ENCODE results near the gene ISG20L2.

The ISG20L2 gene

GRCh38 chr1:156708218-156708661 is 20.3 kb downstream of the ISG20L2 start:
- no peak for DNase-seq (ENCODE audit: low read depth in 1 of 2, low spot score in 1 of 2)

GRCh38 chr1:156707417-156708217 is 20.9 kb downstream of the ISG20L2 start:
- no peak for DNase-seq (ENCODE audit: low read depth in 1 of 2, low spot score in 1 of 2)

DNA sequence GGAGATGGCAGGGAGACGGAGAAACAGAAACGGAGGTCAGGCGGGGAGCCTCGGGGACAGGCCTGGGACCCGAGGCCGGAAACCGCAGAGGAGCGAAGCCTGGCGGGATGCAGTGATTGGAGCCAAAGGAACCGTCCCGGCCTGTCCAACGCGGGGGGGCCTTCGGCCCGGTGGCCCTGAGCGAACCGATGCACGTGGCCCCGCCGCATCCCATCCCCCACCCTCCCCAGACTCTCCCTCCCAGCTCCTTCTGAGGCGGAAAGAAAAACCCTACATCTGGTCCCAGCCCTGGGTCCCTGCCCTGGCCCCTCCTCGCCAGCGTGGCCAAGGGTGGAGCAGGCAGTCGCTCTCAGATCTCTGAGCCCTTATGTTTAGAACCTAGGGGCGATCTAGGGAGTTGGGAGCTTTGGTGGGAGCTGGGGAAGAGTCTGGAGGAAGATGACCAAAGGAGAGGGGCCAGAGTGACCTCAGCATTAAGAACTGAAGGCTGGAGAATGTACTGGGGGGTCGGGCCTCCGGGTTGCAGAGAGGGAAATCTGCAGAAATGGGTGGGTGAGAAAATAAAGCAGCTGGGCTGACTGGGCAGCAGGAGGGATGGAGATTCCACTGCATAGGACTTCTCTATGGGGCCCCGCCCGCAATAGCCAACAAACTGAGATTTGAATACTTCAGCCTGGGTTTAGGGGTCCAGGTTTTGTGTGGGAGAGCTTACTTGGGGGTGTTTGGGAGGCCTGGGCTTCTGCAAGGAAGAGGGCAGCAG is 21.7 kb downstream of the ISG20L2 start:
- no peak for DNase-seq (ENCODE audit: low read depth in 1 of 2, low spot score in 1 of 2)

DNA sequence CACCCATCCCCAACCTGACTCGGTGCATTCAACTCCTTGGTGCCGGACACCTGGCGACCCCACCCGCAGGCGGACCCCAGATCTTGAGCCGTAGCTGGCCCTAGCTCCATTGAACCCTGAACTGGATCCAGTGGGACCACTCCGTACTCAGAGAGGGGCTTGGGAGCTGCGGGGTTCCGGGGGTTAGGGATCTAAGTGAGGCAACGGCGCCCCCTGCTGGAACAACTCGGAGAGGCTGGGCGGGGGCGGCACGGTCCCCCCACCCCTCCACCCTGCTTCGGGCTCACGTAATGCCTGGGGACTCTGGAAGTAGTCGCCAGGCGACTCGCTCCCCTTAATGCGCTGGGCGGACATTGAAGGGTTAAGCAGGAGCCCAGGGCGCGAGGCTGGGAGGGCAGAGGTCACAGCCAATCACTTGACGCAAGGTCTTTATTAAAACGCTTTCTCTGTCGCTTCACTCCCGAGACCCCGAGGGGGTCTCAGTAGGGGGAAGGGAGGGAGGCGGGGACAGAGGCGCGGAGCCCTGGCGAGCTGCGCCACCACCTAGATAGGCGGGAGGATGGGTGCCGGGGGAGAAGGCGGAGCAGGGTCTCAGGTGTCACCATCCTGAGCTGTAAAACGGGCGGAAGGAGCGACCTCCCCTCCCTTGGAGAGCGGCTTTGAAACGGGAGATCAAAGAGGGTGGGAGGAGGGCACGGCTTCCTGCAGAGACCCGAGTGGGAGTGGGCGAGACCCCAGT is 22.5 kb downstream of the ISG20L2 start:
- DNase-seq (ENCODE audit: low read depth in 1 of 2, low spot score in 1 of 2): peak; percentile 42 to 64

- DNase-seq (ENCODE audit: low read depth in 1 of 2, low spot score in 1 of 2): no peak
These were observed 23.1 kb downstream of the ISG20L2 start, which contains the start of gene CRABP2 for GRCh38 chr1:156705321-156705917. Gene CRABP2 (minus strand): TSS chr1:156705583. CDS start chr1:156705446, 137 bp downstream.

DNA sequence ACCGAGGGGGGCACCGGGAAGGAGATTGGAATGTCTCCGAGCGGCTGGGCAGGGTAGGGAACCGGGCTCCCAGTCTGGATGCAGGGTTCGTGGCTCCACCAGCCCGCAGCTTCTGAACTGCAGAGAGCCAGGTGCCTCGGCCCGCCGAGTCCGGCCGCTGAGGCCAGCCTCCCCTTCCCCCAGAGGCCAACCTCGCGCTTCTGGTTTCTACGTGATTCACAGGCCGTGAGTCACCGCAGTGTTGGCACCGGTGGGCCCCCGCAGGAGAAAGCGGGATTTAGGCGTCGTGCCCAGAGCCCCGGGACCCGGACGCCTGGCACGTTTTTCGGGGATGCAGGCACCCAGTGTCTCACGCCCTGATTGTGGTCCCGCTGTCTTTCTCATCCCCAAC is 23.6 kb downstream of the ISG20L2 start:
- no peak for DNase-seq (ENCODE audit: low read depth in 1 of 2, low spot score in 1 of 2)

- no peak for DNase-seq (ENCODE audit: low read depth in 1 of 2, low spot score in 1 of 2)
These were observed 24.3 kb downstream of the ISG20L2 start for GRCh38 chr1:156704166-156704711.

GRCh38 chr1:156703741-156704140 is 24.8 kb downstream of the ISG20L2 start:
- DNase-seq (ENCODE audit: low read depth in 1 of 2, low spot score in 1 of 2): no peak

GRCh38 chr1:156703336-156703735 is 25.2 kb downstream of the ISG20L2 start:
- DNase-seq (ENCODE audit: low read depth in 1 of 2, low spot score in 1 of 2): no peak

DNA sequence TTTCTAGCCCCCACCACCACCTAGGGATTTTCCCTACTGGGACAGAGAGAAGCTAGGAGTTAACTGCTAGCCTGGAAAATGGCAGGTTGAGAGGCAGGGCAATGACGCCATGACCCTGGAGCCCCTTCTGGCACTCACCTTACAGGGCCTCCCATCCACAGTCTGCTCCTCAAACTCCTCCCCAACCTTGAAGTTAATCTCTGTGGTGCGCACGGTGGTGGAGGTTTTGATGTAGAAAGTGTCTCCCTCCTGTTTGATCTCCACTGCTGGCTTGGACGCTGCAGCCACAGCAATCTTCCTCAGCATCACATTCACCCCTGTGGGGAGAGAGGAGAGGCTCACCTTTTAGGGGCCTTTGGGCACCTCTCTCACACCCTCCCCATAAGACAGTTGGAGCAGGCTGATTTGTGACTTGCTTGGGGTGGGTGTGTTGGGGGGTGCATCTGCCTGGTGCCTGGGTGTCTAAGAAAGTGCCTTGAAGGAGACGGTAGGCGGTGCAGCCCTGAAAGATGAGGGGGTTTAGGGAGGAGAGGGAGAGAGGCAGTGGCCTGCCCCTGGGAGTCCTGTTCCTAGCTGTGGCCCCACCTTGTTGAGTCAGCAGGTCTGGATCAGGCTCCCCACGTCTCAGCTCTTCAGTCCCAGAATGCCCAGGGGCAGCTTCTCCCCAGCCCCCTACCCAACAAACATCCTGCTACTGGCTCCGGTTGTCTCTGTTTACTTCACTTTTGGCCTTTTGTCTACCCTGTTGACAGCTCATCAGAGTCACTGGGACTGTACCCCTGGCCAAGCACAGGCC is 27.6 kb downstream of the ISG20L2 start:
- no peak for DNase-seq (ENCODE audit: low read depth in 1 of 2, low spot score in 1 of 2)

DNA sequence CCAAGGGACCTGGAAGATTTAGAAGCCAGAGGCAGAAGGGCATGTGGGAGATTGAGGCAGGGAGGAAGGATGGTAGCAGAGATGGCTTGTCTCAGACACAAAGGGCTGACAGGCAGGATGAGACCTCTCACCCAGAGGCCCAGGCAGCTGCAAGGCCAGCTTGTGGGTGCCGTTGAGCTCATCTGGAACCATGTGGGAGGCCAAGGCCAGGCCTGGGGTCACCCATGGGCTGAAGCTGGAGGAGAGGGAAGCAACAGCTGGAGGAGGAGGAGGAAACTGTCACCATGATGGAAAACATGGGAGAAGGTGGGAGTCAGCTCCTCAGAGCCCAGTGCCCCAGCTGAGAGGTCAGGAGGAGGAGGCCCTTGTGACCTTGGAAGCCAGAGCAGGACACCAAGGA is 29.6 kb downstream of the ISG20L2 start:
- no peak for DNase-seq (ENCODE audit: low read depth in 1 of 2, low spot score in 1 of 2)

GRCh38 chr1:156697481-156697880 is 31.1 kb downstream of the ISG20L2 start:
- DNase-seq (ENCODE audit: low read depth in 1 of 2, low spot score in 1 of 2): no peak

DNA sequence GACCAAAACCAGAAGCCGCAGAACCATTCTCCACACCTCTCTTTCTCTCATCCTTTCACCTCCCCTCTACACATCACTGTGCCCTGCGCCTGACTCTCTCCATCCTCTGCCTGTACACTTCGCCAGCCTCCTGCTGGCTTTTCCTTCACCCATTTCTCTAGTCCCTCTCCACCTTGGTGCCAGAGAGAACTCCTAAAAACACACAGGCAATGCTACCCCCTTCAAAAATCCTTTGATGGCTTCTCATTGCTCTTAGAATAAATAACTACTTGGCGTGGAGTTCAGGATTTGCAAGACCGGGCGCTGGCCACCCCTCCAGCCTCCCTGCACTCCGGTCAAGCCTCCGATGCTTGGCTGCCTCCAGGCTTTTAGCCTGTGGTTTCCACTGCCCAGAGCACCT is 31.8 kb downstream of the ISG20L2 start:
- DNase-seq (ENCODE audit: low read depth in 1 of 2, low spot score in 1 of 2): no peak

- no peak for DNase-seq (ENCODE audit: low read depth in 1 of 2, low spot score in 1 of 2)
These were observed 33.9 kb downstream of the ISG20L2 start for GRCh38 chr1:156694690-156694962.

DNA sequence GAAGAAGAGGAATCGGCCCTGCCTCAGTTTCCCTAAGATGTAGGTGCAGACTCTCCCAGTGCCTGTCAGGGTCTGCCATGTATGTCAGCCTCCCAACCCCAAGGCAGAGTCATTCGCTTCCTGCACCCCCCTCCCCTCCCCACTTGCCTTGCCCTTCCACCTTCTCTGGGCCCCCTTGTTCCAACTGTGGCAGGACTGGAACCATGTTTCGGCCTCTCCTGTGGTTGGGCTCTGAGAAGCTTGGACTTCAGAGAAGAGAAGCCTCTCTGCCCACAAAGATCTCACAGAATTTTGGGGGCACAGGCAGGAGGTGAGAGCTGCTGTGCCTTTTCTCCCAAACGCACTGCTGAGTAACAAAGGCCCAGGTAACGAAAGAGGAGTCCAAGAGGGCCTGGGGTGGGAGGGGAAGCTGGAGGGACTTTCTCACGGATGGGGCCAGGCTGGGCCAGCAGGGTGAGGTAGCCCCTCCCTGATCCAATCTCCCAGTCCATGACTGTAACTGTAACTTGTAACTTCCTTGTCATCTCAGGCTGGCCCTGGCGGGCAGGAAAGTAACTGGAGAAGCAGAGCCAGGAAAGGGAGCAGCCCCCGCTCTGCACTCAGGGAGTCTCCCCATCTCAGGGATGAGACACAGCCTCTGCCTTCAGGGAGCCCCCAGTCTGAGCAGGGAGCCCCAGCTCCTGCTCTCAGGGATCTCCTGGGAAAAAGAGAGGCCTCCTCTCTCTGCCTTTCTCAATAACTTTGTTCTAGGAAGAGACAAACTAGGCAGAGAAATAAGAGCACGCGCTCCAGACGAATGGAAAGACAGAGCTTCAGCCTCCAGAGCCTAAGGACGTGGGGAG is 34.5 kb downstream of the ISG20L2 start:
- no peak for DNase-seq (ENCODE audit: low read depth in 1 of 2, low spot score in 1 of 2)

DNA sequence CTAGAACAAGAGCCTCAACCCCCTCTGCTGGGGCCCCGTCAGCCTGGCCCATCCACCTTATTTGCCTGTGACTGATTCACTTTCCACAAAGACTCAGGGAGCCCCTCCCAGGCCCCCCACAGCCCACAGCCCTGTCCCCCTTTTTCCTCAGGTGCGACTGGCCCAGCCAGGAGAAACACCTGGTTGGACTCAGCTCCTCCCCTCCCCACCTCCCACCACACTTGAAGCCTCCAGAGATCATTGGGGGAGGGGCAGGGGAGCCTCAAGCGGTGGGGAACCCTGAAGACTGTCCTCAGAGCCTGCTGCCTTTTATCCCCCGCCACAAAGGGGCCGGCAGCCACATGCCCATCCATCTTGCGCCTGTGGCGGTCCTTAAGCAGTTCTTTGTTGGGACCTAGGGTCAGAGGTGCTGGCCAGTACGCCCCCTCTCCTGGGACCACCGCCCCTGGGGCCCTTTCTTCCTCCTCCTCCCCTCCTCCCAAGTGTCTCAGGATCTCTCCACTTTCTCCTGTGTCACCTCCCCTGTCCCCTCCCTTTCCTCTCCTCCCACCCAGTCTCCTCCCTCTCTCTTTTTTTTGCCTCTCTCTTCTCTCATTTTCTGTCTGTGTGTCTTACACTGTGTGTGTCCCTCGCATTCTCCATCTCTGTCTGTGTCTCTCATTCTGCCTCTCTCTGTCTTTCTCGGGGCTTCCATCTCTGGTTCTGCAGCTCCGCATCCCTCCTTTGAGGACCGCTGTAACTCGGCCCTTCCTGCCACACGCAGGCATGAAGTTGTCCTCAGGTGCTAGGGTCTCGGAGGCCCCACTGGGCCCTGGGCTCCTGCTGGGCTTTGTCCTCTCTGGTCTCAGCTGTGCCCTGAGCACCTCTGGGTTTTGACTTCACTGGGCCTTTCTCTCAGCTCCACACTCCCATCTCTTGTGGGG is 35.4 kb downstream of the ISG20L2 start:
- DNase-seq (ENCODE audit: low read depth in 1 of 2, low spot score in 1 of 2): no peak

GRCh38 chr1:156692441-156692924 is 36.1 kb downstream of the ISG20L2 start:
- no peak for DNase-seq (ENCODE audit: low read depth in 1 of 2, low spot score in 1 of 2)

Data from stimulated activated CD4-positive, alpha-beta T cell treated with anti-CD3 and anti-CD28 coated beads, Interleukin-15, amount 100 ng/mL, for 1 hour (primary cell).